NB4 (cell line): Measurements from ENCODE around the gene STX1B.

ENCODE experiments used
- CTCF ChIP-seq: IDR thresholded peaks from one replicate; pipeline ENCODE4 v1.5.1; 2012; ENCODE audit warnings: low read depth, low read length
- MAX ChIP-seq: IDR thresholded peaks from 2 replicates; pipeline ENCODE4 v1.6.1; 2011; ENCODE audit warnings: low read depth, low read length
- POLR2A ChIP-seq: IDR thresholded peaks from 2 replicates; pipeline ENCODE4 v1.6.1; 2011; ENCODE audit warnings: mild to moderate bottlenecking; ENCODE audit not compliant: insufficient read length; ENCODE audit errors: extremely low read depth

- no peak for TF ChIP-seq MAX
- no peak for TF ChIP-seq CTCF
- no peak for TF ChIP-seq POLR2A
Observed at GRCh38 chr16:30954993-30955392, 55.4 kb downstream of the STX1B start.
